NCI-H82 (cell line): ENCODE data around the gene MUC6.

Source experiments
- DNase-seq: peaks from one replicate; lab custom pipeline; 2025; lab: John Stamatoyannopoulos, UW

Gene MUC6

GRCh38 chr11:1072116-1072820, 35.8 kb upstream of the MUC6 start:
- no peak for DNase-seq

DNA sequence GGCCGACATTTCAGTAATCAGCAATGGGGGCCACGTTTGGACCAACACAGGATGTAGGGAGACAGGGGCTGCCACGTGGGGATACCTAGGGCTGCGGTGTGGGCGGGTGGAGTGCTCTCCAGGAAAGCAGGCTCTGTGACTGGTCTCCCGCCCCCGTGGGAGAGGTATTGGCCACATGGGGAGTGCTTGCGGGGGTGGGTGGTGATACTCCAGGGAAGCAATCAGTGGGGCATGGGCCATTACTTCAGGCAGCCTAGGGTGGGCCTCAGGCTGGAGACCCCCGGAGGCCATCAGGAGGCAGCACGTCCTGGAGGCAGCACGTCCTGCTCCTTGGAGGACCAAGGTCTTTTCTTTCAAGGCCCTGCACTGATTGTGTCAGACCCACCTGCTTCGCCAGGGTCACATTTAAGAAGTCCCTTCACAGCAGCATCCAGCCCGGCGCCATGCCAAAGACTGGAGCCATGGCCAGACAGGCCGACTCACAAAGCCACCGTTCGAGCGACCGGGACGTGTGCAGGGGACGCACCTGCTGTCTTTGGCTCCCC, 35.1 kb upstream of the MUC6 start:
- DNase-seq: no peak

DNA sequence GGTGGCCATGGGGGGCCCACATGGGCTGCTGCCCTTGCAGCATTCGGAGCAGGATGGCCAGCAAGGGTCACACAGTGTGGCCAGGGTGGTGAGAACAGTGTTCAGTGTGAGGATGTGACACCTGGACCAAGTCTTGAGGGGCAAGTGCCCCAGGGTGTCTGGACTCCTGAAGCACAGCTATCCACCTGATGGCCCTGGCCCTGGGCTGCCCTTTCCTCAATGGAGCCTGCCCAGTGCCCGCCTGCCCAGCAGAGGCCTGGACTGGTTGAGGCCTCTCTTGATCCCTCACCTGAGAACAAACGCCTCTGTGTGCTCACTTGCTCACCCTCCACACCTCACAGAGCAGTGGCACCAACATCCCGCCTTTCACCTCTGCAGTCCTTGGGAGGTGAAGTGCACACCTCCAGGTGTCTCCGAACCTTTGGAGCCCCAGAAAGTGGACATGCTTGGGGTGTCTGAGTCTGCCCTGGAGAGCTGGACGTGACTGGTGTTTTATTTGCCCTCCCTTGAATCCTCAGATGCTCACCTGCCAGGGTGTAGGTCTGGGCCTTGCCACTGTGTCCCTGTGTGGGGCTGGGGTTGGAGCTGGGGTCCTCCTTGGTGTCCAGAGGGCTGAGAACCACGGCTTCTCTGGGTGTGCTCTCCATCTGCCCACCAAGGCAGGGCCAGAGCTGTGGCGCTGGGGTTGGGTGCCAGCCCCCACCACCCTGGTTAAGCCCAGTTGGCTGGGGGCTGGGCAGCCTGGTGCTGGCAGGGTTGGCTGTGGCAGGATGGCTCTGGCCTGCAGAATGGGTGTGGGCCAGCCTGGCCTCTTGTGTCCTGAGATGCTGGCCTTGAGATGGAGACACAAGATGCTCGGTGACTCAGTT, 34.3 kb upstream of the MUC6 start:
- no peak for DNase-seq

DNA sequence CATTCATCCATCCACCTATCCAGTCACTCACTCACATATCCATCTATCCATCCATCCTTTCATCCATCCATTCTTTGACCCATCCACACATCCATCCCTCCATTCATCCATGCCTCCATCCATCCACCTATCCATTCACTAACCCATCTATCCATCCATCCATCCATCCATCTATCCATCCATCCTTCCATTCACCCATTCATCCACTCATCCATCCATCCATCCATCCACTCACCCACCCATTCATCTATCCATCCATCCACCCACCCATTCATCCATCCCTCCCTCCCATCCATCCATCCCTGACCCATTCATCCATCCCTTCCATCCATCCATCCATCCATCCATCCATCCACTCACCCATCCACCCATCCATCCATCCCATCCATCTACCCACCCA, 33.2 kb upstream of the MUC6 start:
- DNase-seq: no peak

DNA sequence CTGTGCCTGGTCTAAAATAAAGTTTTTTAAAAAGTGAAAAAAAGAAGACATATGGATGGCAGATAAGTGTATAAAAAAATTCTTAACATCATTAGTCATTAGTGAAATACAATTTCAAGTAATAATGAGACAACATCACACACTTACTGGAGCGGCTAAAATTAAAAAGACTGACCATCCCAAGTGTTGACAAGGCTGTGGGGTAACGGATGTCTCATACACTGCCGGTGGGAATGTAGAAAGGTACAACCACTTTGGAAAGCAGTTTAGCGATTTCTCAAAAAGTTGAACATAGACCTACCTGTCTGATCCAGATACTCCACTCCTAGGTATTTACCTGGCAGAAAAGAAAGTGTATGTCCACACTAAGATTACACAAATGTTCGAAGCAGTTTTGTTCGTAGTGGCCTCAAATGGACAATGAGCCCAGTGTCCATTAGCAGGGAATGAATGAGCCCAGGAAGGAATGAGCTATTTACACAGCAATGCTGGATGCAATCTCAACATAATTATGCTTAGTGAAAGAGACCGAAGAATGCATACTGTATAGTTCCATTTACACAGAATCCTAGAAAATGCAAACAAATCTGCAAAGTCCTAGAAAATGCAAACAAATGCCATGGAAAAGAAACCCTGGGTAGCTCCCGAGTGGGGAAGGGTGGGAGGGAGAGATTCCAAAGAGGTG, 31.4 kb upstream of the MUC6 start:
- no peak for DNase-seq

DNA sequence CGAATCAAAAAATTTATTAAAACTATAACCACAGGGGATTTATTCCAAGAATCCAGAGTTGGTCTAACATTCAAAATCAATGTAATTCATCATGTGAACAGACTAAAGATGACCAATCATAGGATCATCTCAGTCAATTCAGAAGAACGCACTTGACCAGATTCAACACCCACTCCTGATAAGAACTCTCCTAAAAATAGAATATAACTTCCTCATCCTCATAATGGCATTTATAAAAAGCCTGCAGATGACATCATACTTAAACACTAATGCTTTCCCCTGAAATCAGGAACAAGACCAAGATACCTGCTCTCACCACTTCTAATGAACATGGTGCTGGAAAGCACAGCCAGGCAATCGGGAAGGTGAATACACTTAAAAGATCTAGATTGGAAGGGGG, 27.6 kb upstream of the MUC6 start:
- DNase-seq: no peak

DNA sequence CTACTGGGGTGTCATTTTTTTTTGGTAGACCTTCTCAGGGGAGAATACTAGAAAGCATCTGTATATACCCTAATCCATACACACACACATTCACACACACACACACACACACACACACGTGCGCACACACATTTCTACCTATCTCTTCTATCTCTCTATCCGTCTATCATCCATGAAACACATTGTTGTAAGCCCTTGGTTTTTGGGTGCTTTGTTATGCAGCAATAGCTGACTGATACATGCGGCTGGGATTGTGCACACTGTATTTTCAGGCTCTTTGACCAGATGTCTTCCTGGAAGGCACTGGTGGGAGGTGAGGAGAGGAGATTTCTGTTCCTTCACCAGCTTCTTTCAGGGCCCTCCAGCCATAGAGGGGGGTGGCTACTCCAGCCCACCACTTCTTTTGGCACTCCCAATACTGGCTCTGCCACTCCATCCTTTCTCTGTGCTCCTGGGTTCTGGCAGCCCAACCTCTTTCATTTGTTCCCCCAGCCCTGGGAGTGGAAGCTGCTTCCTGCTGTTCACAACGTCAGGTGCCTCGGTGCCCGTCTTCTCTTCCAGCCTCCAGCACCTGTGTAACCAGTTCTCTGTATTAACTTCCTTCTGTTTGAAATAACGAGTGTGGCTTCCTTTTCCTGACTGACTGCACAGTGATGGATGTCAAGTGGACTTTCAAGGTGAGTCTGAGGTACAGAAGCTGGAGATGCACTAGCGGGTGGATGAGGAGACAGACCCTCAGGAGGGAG, 25.7 kb upstream of the MUC6 start:
- DNase-seq: no peak

DNA sequence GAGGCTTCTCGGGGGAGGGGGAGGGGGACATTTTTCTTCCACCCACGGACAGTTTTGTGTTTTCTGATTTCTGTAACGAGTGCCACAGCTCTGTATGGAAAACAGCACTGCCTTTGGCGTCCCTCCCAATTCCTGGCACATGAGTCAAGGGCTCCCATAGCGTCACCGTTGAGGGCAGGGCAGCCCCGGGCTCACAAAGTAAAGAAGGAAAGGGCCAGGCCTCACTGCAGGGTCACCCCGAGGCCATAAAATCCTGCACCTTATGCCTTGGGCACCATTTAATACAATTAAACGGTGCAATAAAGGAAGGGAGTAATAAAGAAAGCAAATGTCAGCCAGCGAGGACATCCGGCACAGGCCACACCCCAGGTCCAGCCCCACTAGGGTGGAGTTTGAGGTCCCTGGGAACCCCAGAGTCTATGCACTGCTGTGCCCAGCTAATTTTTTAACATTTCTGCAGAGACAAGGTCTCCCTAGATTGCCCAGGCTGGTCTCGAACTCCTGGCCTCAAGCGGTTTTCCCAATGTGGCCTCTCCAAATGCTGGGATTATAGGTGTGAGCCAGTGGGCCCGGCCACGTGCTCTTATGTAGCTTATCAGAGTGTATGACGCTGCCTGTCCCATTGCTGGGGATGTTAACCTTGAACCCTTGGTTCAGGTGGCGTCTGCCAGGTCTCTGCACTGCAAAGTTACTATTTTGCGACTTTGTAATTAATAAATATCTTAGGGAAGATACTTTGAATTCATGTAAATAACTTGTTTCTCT, 24.5 kb upstream of the MUC6 start:
- no peak for DNase-seq

DNA sequence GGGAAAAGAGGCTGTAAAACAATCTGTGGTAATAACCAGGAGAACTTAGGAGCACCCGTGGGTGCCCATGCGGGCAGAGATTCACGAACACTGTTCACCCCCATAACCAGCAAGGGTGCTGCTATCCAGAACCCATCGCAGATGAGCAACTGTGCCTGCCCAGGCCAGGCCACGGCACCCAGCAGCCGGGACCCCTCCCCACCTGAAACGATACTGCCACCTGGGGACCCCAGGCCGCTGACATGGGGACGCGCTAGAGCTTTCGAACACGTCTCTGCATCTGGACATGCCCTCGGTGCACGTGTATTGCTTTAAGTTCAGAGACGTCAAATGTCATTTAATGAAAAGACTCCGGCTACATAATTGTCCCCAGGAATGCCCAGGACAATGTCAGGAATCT, 23.9 kb upstream of the MUC6 start:
- no peak for DNase-seq

GRCh38 chr11:1059759-1060158, 23.2 kb upstream of the MUC6 start:
- no peak for DNase-seq

GRCh38 chr11:1057806-1058205, 21.3 kb upstream of the MUC6 start:
- no peak for DNase-seq

DNA sequence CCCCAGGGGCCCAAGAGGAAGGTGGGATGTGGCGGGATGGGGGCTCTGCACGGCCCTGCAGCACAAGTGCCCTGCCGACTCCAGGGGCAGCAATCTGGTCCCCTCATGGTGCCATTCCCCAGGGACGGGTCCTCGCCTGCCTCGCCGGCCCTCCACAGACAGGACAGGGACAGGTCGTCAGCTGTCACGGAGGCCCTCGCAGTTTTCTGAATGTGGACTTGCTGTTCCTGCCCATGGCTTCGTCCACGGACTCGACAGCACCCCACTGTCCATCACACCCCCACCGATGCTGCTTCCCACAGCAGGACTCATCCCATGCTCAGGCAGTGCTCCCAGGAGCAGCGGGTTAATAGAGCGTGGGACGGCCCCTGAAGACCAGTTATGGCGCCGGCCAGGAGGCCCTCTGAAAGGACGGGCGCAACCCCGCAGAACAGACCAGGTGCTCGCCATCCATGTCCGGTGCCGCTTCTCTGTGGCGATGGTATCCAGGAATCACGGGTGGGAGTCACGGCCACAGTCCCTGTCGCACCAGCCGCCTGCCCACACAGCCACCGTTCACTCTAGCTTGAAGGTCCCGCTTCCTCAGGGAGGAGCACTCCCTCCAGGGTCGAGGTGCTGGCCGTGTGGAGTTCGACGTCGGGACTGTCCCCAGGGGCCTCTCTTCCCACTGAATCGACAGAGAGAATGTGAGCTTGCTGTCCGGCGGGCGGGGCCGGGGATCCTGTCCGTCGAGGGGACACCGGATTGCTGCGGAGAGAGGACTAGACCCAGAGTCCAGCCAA, 19.7 kb upstream of the MUC6 start:
- DNase-seq: no peak

DNA sequence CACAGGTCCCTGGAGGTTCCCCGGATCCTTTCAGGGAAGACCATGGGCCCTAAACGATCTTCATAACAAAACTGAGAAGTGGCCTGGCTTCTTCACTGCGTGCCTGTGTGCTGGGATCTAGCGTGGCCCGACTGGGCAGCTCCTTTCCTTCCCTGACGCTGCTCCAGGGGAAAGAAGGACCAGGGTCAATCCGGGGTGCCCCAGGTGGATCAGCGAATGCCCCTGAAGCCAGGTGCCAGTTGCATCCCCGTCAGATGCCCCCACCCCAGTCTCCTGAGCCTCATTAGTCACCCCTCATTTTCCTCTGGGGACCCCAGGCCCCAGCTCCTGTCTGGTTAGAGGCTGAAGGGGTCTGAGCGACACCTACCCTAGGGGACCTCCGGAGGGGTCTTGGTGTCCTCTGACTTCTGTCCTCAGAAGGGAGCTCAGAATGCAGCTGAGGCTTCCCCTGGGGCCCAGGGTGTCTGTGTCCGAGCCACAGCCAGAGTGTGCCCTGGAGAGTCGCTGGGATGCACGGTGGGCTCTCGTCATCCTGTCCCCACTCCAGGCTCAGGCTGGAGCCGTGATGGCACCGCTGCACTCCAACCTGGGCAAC, 18.7 kb upstream of the MUC6 start:
- no peak for DNase-seq

- DNase-seq: peak; percentile 18
Measured at GRCh38 chr11:1054143-1055108, 17.9 kb upstream of the MUC6 start.

DNA sequence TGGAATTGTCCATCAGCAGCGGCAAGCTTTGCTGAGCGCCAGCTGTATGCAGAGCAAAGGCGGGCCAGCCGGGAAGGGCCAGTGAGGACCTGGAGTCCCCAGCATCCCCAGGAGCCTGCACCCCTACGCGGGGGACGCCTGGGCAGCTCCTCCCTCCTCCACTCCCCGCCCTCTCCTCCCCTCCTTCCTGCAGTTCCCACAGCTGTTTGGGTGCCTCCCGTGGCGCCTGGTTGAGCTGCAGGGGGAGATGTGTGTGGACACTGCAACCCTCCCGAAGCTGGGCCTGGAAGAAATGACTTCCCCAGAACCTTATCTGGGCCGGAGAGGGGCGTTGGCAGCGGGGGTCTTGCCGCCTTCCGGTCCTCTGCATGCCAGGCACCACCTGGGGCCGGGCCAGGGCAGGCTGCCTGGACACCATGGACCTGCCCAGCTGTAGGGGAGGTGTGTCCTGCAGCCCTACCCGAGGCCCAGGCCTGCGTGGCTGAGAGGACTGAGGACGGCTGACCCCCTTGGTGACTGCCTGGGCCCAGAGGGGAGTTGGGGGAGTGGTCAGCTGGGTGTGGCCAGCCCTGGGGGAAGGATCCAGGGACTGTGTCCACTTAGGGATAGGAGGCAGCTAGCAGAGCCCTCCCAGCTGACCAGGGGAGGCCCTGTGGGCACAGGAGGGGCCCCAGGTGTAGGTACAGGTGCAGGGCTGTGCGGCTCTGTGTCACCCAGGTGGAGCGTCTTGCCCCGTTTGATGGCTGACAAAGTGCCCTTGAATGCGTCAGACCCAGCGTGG, 16.8 kb upstream of the MUC6 start:
- no peak for DNase-seq

- DNase-seq: no peak
Measured at GRCh38 chr11:1052133-1053011, 15.9 kb upstream of the MUC6 start.
